CD14-positive monocyte (primary cell): ENCODE data around the gene SUCLG2. TPM values are rescaled to one million over a fixed set of nuclear protein-coding genes. Genes with fewer than 3 reads are reported as not detected.
A peak's percentile ranks its signal among the peaks of the same experiment; 100 is the strongest.

ENCODE experiments used
- DNase-seq, 3 donors: peaks; one replicate each; pipeline ENCODE4 v3.0.0-alpha.2; 2011 to 2022
- H2AFZ ChIP-seq: 2 replicates; pipeline ENCODE4 v1.6.0; 2012; ENCODE audit warnings: mild to moderate bottlenecking, low read depth, low read length, inconsistent platforms; ENCODE audit not compliant: insufficient read depth, poor library complexity, severe bottlenecking
- H3K27ac ChIP-seq, 2 donors: 1 replicate in 1 of 2; 2 replicates in 1 of 2; pipeline ENCODE4 v1.5.1; 2012 to 2013; ENCODE audit warnings: low read length in 2 of 2, control low read depth in 1 of 2, inconsistent platforms in 1 of 2, low read depth in 1 of 2, mild to moderate bottlenecking in 1 of 2
- H3K27me3 ChIP-seq, 2 donors: one replicate each; pipeline versions ENCODE4 v1.6.0 to v1.6.1; 2011 to 2013; ENCODE audit warnings: low read length in 2 of 2; ENCODE audit not compliant: control insufficient read depth in 2 of 2, insufficient read depth in 2 of 2
- H3K36me3 ChIP-seq, 2 donors: replicated peaks in 1 of 2; 1 replicate in 1 of 2; 2 replicates in 1 of 2; pipeline versions ENCODE4 v1.5.1 to v1.6.1; 2012 to 2013; ENCODE audit warnings: low read length in 2 of 2, control low read depth in 1 of 2, inconsistent platforms in 1 of 2, mild to moderate bottlenecking in 1 of 2; ENCODE audit not compliant: insufficient read depth in 2 of 2, control insufficient read depth in 1 of 2
- H3K4me1 ChIP-seq, 2 donors: 1 replicate in 1 of 2; 2 replicates in 1 of 2; pipeline versions ENCODE4 v1.5.1 to v1.6.1; 2012 to 2013; ENCODE audit warnings: low read length in 2 of 2, control low read depth in 1 of 2, inconsistent platforms in 1 of 2, mild to moderate bottlenecking in 1 of 2, moderate library complexity in 1 of 2; ENCODE audit not compliant: insufficient read depth in 2 of 2, control insufficient read depth in 1 of 2
- H3K4me2 ChIP-seq: replicated peaks from 2 replicates; pipeline ENCODE3; 2012; ENCODE audit warnings: low read length, moderate library complexity, mild to moderate bottlenecking; ENCODE audit not compliant: poor library complexity, severe bottlenecking; ENCODE audit errors: extremely low read depth
- H3K4me3 ChIP-seq, 3 experiments: fragments of 200-600 bp in 1 of 3; sonication (generic) in 1 of 3; replicated peaks in 1 of 3; 1 replicate in 2 of 3; 2 replicates in 1 of 3; pipeline ENCODE4 v1.5.1; 2011 to 2013; ENCODE audit warnings: low read length in 3 of 3, mild to moderate bottlenecking in 3 of 3, control low read depth in 2 of 3, low read depth in 2 of 3, inconsistent platforms in 1 of 3, moderate library complexity in 1 of 3
- H3K79me2 ChIP-seq: 2 replicates; pipeline ENCODE4 v1.6.0; 2012; ENCODE audit warnings: mild to moderate bottlenecking, control low read depth, inconsistent platforms, low read length, moderate library complexity; ENCODE audit not compliant: insufficient read depth
- H3K9ac ChIP-seq: 2 replicates; pipeline ENCODE4 v1.6.0; 2017; ENCODE audit warnings: low read length, mild to moderate bottlenecking; ENCODE audit not compliant: insufficient read depth, poor library complexity, severe bottlenecking
- H3K9me3 ChIP-seq, 2 donors: replicated peaks in 1 of 2; 1 replicate in 1 of 2; 2 replicates in 1 of 2; pipeline versions ENCODE4 v1.5.1 to v1.6.1; 2012 to 2013; ENCODE audit warnings: low read length in 2 of 2, control low read depth in 1 of 2; ENCODE audit not compliant: control insufficient read depth in 1 of 2, insufficient read depth in 1 of 2
- H4K20me1 ChIP-seq: 2 replicates; pipeline ENCODE4 v1.6.0; 2012; ENCODE audit warnings: mild to moderate bottlenecking, low read length, control low read depth, moderate library complexity; ENCODE audit not compliant: insufficient read depth
- H3K27ac Mint-ChIP-seq, 7 donors: one replicate each; pipeline ENCODE4 v1.8.0; 2020; ENCODE audit warnings: mild to moderate bottlenecking in 7 of 7, mixed read lengths in 7 of 7, moderate library complexity in 6 of 7, inconsistent platforms in 2 of 7
- H3K27me3 Mint-ChIP-seq, 3 donors: one replicate each; pipeline ENCODE4 v1.8.0; 2021 to 2022; ENCODE audit warnings: low read depth in 3 of 3, mild to moderate bottlenecking in 3 of 3, mixed read lengths in 3 of 3, moderate library complexity in 3 of 3, inconsistent platforms in 1 of 3
- H3K36me3 Mint-ChIP-seq, 2 donors: one replicate each; pipeline ENCODE4 v1.8.0; 2020; ENCODE audit warnings: mixed read lengths in 2 of 2, inconsistent platforms in 1 of 2, mild to moderate bottlenecking in 1 of 2
- H3K4me1 Mint-ChIP-seq: one replicate; pipeline ENCODE4 v1.8.0; 2020; ENCODE audit warnings: mild to moderate bottlenecking, mixed read lengths
- H3K4me3 Mint-ChIP-seq, 2 donors: one replicate each; pipeline ENCODE4 v1.8.0; 2020; ENCODE audit warnings: mild to moderate bottlenecking in 2 of 2, mixed read lengths in 2 of 2, moderate library complexity in 1 of 2
- H3K9me3 Mint-ChIP-seq, 7 donors: one replicate each; pipeline ENCODE4 v1.8.0; 2020 to 2022; ENCODE audit warnings: mixed read lengths in 7 of 7, mild to moderate bottlenecking in 6 of 7, moderate library complexity in 6 of 7, inconsistent platforms in 2 of 7
- CTCF ChIP-seq: fragments of 200-600 bp; IDR thresholded peaks from one replicate; pipeline ENCODE4 v1.8.0; 2022; ENCODE audit warnings: antibody characterized with exemption, mild to moderate bottlenecking
- WGBS: methylation state at CpG from one replicate; pipeline ENCODE4 v1.1.5; 2013; ENCODE audit warnings: missing lambda C conversion rate; ENCODE audit not compliant: insufficient coverage; 5-methylcytosine and 5-hydroxymethylcytosine counted together
- intact Hi-C, 2 donors: fragments of 100-400 bp; cut with micrococcal nuclease; formaldehyde crosslinking; loops; one replicate each; pipeline versions ENCODE4 v1.15.0 to v1.15.1; 2023
- polyA plus RNA-seq, 3 donors: library from polyadenylated mRNA; depleted of rRNA in 1 of 3; unstranded in 2 of 3; stranded (reverse) in 1 of 3; fragments of 300-500 nt in 2 of 3; fragments of >200 nt in 1 of 3; fragmentation: Illumina TruSeq in 2 of 3; gene quantifications; 1 replicate in 2 of 3; 2 replicates in 1 of 3; pipeline ENCODE4 v1.2.3, GENCODE V29; 2012 to 2021

SUCLG2 gene
- polyA plus RNA-seq, 3 donors, result 10.8 to 37.5 (median 32.9) TPM

- no peak for TF ChIP-seq CTCF
- H3K27ac Mint-ChIP-seq, result peak overlapping the region in 1 of 7 donors; percentile 26
Measured at GRCh38 chr3:67386451-67386850, 268.0 kb downstream of the SUCLG2 start.

DNA sequence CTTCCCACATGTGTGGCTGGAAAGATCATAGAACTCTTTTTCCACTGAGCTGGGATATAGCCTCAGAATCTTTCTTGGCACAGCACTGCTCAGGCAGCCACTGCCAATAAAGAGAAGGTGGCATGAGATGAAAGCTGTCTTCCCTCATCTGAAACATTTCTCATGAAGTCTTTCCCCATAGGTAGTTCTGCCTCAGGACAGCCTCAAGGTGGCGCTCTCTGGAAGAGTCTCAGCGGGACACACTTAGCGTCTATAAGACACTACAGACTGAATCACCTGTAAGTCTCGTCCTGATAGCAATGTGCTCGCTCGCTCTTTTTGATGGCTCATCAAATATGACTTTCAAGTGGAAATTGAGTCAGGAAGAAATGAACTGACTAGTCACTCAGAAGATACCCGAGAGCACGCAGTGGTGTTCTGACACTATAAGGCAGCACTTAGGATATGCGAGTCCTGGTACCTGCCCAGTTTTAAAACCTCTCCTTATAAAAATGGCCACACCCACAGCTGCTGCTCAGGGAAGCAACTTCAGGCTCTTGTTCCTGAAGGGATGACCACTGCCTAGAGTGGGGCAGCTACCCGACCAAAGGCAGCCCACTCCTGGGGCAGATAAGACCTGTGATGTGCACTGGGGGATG is 269.5 kb downstream of the SUCLG2 start:
- TF ChIP-seq CTCF, result peak; percentile 47
- peak in 2 of 3 donors; percentile 2 to 6 for DNase-seq
- Mint-ChIP-seq H3K4me1 (peaks cover 4% of the 10 kb centered on the region), H3K36me3 (peaks cover 0 to 24% of the 10 kb centered on the region in 2 donors), H3K9me3 (peaks cover 0 to 6% (median 0%) of the 10 kb centered on the region in 7 donors), H3K4me3 (no peak overlapping the region), H3K27me3 (peaks cover 0 to 5% (median 2%) of the 10 kb centered on the region in 3 donors), H3K27ac (no peak overlapping the region)
- Histone ChIP-seq H4K20me1 (no peaks in the 10 kb centered on the region), H3K4me2 (no peak overlapping the region), H3K36me3 (no peaks in the 10 kb centered on the region), H3K79me2 (no peaks in the 10 kb centered on the region), H3K9me3 (no peaks in the 10 kb centered on the region), H2AFZ (no peak overlapping the region), H3K9ac (no peak overlapping the region), H3K4me1 (no peaks in the 10 kb centered on the region), H3K27me3 (no peaks in the 10 kb centered on the region), H3K27ac (no peak overlapping the region), H3K4me3 (no peak overlapping the region)
- intact Hi-C loops, result loop anchor here in 1 of 2 donors (10.0 kb wide), 2 partner anchors 410 to 1490 kb away; no protein-coding TSS in a partner anchor
- WGBS, result 85% methylated on average over 9 of the region's 10 CpGs

More at GRCh38 chr3:67386451-67386850, 268.0 kb downstream of the SUCLG2 start:
- no peak overlapping the region for H3K4me3 ChIP-seq
- H3K36me3 ChIP-seq, result no peaks in the 10 kb centered on the region
- DNase-seq, result peak in 1 of 3 donors; percentile 15
- Mint-ChIP-seq H3K36me3 (peaks cover 2 to 28% of the 10 kb centered on the region in 2 donors), H3K4me1 (peaks cover 5% of the 10 kb centered on the region), H3K4me3 (no peak overlapping the region), H3K27me3 (peaks cover 0 to 5% (median 2%) of the 10 kb centered on the region in 3 donors), H3K9me3 (peaks cover 0 to 6% (median 0%) of the 10 kb centered on the region in 7 donors)
- H3K9me3 ChIP-seq, result no peaks in the 10 kb centered on the region
- intact Hi-C loops, result loop anchor here in 1 of 2 donors (10.0 kb wide), 2 partner anchors 408 to 1488 kb away; no protein-coding TSS in a partner anchor
- H3K27ac ChIP-seq, result no peak overlapping the region
- WGBS, result no CpG with 5 or more reads among the region's 5 CpGs
- no peaks in the 10 kb centered on the region for H3K79me2 ChIP-seq
- no peaks in the 10 kb centered on the region for H3K4me1 ChIP-seq
- no peak overlapping the region for H3K4me2 ChIP-seq
- H3K9ac ChIP-seq, result no peak overlapping the region
- no peaks in the 10 kb centered on the region for H4K20me1 ChIP-seq
- H3K27me3 ChIP-seq, result no peaks in the 10 kb centered on the region
- H2AFZ ChIP-seq, result no peak overlapping the region
